ENCODE results near the gene MED4.

DNA sequence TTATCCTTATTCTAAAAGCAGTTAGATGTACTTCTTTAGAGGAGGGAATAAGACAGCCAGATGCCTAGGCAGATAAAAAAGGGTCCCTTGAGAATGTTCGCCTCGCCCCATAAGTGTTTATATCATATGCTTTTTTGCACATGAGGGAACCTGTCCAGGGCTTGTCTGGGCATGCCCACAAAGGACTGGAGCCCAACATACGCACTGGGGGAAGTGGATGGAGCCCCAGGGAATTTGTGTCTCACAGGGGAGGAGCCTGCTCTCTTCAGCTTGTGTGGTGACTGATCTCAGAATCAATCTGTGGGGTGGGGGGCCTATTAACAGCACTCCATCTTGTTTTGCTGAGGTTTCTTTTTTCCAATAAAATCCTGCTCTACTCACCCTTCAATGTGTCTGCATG is 22.6 kb downstream of the MED4 start:
- TF ChIP-seq, protein P1, sequence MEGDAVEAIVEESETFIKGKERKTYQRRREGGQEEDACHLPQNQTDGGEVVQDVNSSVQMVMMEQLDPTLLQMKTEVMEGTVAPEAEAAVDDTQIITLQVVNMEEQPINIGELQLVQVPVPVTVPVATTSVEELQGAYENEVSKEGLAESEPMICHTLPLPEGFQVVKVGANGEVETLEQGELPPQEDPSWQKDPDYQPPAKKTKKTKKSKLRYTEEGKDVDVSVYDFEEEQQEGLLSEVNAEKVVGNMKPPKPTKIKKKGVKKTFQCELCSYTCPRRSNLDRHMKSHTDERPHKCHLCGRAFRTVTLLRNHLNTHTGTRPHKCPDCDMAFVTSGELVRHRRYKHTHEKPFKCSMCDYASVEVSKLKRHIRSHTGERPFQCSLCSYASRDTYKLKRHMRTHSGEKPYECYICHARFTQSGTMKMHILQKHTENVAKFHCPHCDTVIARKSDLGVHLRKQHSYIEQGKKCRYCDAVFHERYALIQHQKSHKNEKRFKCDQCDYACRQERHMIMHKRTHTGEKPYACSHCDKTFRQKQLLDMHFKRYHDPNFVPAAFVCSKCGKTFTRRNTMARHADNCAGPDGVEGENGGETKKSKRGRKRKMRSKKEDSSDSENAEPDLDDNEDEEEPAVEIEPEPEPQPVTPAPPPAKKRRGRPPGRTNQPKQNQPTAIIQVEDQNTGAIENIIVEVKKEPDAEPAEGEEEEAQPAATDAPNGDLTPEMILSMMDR (IDR thresholded peaks at IDR 0.05), result no peak
- TF ChIP-seq EZH2 (IDR thresholded peaks at IDR 0.05; ENCODE audit: borderline replicate concordance, insufficient read depth, low read depth, low read length, poor library complexity, severe bottlenecking), result no peak
